Measurements from ENCODE around the gene NCBP2L.

NCBP2L gene

DNA sequence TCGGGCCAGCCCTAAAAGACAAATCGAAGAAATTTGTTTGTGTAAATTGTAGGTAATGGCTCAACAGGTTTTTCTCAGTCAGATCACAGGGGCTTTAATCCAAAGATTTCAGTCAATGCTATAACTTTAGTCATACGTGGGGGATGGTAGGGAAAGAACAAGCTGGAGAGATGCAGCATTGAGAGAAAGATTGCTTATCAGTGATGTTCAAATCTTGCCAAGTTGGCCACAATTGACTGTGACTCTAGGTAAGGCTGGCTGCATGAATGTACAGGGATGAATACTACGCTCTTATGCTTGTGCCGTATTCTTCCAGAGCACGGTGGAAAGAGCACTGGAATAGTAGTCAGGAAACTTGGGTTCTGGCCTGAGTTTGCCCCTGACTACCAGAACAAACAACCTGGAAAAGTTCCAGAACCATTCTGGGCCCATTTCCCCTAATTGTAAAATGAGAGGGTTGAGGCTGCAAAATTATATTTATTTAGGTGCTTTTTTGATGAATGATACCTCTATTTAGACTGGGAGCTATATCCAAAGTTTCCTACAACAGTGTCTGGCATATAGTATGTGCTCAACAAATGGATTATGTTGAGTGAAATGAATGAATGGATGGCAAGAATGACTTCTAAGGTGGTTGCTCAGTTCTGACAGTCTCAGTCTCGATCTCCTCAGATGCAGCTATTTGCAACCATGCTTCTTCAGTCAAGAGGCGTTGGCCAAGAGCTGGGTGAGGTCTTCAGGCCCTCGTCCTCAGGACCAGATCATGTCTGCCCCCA lies 46.4 kb upstream of the NCBP2L start:
- Histone ChIP-seq H3K79me2 (ENCODE audit: insufficient read depth, low read depth) (no peaks in the 10 kb centered on the region), H3K27ac (no peak overlapping the region), H3K4me1 (ENCODE audit: low read depth, poor library complexity, severe bottlenecking) (peaks cover 39% of the 10 kb centered on the region), H3K9ac (no peak overlapping the region), H4K20me1 (ENCODE audit: insufficient read depth) (no peaks in the 10 kb centered on the region), H3K36me3 (ENCODE audit: insufficient read depth) (no peaks in the 10 kb centered on the region), H3K4me3 (IDR thresholded peaks at IDR 0.05; ENCODE audit: insufficient read depth, low read depth, low read length) (no peak overlapping the region), H3K4me2 (no peak overlapping the region), H3K27me3 (ENCODE audit: insufficient read depth, low read depth) (no peaks in the 10 kb centered on the region), H2AFZ (ENCODE audit: low read depth) (no peak overlapping the region)
- TF ChIP-seq, protein P1, sequence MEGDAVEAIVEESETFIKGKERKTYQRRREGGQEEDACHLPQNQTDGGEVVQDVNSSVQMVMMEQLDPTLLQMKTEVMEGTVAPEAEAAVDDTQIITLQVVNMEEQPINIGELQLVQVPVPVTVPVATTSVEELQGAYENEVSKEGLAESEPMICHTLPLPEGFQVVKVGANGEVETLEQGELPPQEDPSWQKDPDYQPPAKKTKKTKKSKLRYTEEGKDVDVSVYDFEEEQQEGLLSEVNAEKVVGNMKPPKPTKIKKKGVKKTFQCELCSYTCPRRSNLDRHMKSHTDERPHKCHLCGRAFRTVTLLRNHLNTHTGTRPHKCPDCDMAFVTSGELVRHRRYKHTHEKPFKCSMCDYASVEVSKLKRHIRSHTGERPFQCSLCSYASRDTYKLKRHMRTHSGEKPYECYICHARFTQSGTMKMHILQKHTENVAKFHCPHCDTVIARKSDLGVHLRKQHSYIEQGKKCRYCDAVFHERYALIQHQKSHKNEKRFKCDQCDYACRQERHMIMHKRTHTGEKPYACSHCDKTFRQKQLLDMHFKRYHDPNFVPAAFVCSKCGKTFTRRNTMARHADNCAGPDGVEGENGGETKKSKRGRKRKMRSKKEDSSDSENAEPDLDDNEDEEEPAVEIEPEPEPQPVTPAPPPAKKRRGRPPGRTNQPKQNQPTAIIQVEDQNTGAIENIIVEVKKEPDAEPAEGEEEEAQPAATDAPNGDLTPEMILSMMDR (conservative IDR thresholded peaks at IDR 0.05; ENCODE audit: low read depth, low read length) = no peak

DNA sequence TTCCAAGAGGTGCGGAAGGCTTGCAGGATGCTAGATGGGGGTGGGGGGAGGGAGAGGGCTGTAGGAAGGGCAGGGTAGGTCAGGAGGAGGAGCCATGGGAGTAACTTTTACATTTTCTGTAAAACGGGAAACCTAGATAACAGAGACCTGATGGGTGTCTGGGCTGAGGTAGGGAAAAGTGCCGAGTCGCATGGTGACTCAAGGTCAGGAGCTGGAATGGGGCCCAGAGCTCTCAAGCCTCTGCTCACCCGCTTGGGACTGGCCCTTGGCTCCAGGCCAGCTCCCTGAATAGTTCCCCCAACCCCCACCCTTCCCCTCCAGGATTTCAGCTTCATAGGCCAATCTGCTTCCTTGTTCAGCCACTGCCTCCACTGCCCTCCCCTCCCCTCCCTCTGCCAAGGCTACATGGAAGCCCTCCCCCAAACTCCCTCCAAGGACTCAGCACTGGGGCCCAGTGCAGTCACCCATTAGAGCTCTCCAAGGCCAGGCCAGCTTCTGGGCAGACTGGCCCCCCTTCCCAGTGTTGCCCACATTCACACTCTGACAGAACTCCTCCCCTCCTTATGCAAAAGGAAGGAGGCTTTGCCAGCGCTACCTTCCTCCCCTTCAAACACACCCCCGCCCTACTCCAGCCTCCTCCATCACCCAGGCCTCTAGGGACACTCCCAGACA lies 45.6 kb upstream of the NCBP2L start:
- H3K9ac ChIP-seq = no peak overlapping the region
- H3K27me3 ChIP-seq (ENCODE audit: insufficient read depth, low read depth) = no peaks in the 10 kb centered on the region
- no peak overlapping the region for H3K27ac ChIP-seq
- H3K4me3 ChIP-seq (IDR thresholded peaks at IDR 0.05; ENCODE audit: insufficient read depth, low read depth, low read length) = no peak overlapping the region
- H3K4me1 ChIP-seq (ENCODE audit: low read depth, poor library complexity, severe bottlenecking) = peaks cover 39% of the 10 kb centered on the region
- H2AFZ ChIP-seq (ENCODE audit: low read depth) = no peak overlapping the region
- TF ChIP-seq, protein P1 (conservative IDR thresholded peaks at IDR 0.05; ENCODE audit: low read depth, low read length) = no peak
- H3K36me3 ChIP-seq (ENCODE audit: insufficient read depth) = no peaks in the 10 kb centered on the region
- no peak overlapping the region for H3K4me2 ChIP-seq
- H3K79me2 ChIP-seq (ENCODE audit: insufficient read depth, low read depth) = no peaks in the 10 kb centered on the region
- no peaks in the 10 kb centered on the region for H4K20me1 ChIP-seq (ENCODE audit: insufficient read depth)

DNA sequence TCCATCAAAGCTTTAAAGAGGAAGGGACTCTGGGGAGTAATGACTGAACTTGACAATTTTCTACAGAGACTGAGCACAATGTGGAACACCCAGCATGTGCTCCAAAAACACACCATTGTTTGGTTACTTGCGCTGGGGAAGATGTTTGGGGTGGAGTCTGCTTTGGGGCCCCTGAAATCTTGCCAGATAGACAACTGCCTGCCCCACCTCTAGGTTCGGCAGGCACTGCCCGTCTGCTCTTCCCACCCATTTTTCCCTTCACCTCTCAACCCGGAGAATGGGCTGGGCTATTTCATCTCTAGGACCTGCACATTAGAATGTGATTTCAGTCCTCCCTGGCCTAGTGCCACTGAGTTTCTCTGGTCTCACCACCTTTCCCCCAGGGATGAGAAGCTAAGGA lies 43.8 kb upstream of the NCBP2L start:
- H3K27me3 ChIP-seq (ENCODE audit: insufficient read depth, low read depth) = no peaks in the 10 kb centered on the region
- H3K36me3 ChIP-seq (ENCODE audit: insufficient read depth) = no peaks in the 10 kb centered on the region
- H4K20me1 ChIP-seq (ENCODE audit: insufficient read depth) = no peaks in the 10 kb centered on the region
- no peak overlapping the region for H3K4me2 ChIP-seq
- TF ChIP-seq, protein P1 (conservative IDR thresholded peaks at IDR 0.05; ENCODE audit: low read depth, low read length) = no peak
- H3K4me1 ChIP-seq (ENCODE audit: low read depth, poor library complexity, severe bottlenecking) = peaks cover 35% of the 10 kb centered on the region
- no peak overlapping the region for H3K9ac ChIP-seq
- no peaks in the 10 kb centered on the region for H3K79me2 ChIP-seq (ENCODE audit: insufficient read depth, low read depth)
- H2AFZ ChIP-seq (ENCODE audit: low read depth) = no peak overlapping the region
- H3K27ac ChIP-seq = no peak overlapping the region
- H3K4me3 ChIP-seq (IDR thresholded peaks at IDR 0.05; ENCODE audit: insufficient read depth, low read depth, low read length) = no peak overlapping the region

DNA sequence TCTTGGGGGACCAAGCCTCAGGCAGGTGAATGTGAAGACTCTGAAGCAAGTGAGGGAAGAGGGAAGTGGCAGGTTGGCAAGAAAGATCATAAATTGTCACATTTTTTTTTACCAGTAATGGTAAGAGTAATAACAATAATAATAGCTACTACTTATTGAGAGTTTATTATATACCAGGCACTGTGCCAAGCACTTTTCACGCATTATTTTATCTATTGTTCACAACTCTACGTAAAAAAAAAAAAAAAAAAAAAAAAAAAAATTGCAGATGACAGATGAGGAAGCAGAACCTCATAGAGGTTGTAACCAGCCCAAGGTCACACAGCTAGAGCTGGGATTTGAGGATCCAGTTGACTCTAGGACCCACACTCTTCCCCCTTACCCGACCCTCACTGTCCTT lies 42.9 kb upstream of the NCBP2L start:
- Histone ChIP-seq H4K20me1 (ENCODE audit: insufficient read depth) (no peaks in the 10 kb centered on the region), H3K4me3 (IDR thresholded peaks at IDR 0.05; ENCODE audit: insufficient read depth, low read depth, low read length) (no peak overlapping the region), H3K4me1 (ENCODE audit: low read depth, poor library complexity, severe bottlenecking) (peaks cover 26% of the 10 kb centered on the region), H3K79me2 (ENCODE audit: insufficient read depth, low read depth) (no peaks in the 10 kb centered on the region), H3K27me3 (ENCODE audit: insufficient read depth, low read depth) (no peaks in the 10 kb centered on the region), H3K4me2 (no peak overlapping the region), H3K9ac (no peak overlapping the region), H2AFZ (ENCODE audit: low read depth) (no peak overlapping the region), H3K27ac (no peak overlapping the region), H3K36me3 (ENCODE audit: insufficient read depth) (no peaks in the 10 kb centered on the region)
- TF ChIP-seq, protein P1 (conservative IDR thresholded peaks at IDR 0.05; ENCODE audit: low read depth, low read length) = no peak

Data from KMS-11 (cell line).